ENCODE results near the gene RPRD1B.
"Not testable (repeated sequence)": the region's sequence is repeated elsewhere in the genome, so short reads cannot be mapped to it uniquely, and the experiment has no call there.

RPRD1B gene

GRCh38 chr20:38001173-38001875 is 32.2 kb upstream of the RPRD1B start:
- DNase-seq (ENCODE audit: extremely low read depth in 1 of 2, low read depth in 1 of 2), result no peak

GRCh38 chr20:38001981-38002380 is 31.6 kb upstream of the RPRD1B start:
- DNase-seq (ENCODE audit: extremely low read depth in 1 of 2, low read depth in 1 of 2), result no peak

GRCh38 chr20:38002422-38002821 is 31.1 kb upstream of the RPRD1B start:
- no peak for DNase-seq (ENCODE audit: extremely low read depth in 1 of 2, low read depth in 1 of 2)

- no peak for DNase-seq (ENCODE audit: extremely low read depth in 1 of 2, low read depth in 1 of 2)
These were observed 29.1 kb upstream of the RPRD1B start for GRCh38 chr20:38004416-38004815.

- no peak for DNase-seq (ENCODE audit: extremely low read depth in 1 of 2, low read depth in 1 of 2)
These were observed 27.6 kb upstream of the RPRD1B start for GRCh38 chr20:38005903-38006302.

GRCh38 chr20:38007526-38007925 is 26.0 kb upstream of the RPRD1B start:
- DNase-seq (ENCODE audit: extremely low read depth in 1 of 2, low read depth in 1 of 2), result no peak

GRCh38 chr20:38008233-38008944 is 25.2 kb upstream of the RPRD1B start:
- no peak for DNase-seq (ENCODE audit: extremely low read depth in 1 of 2, low read depth in 1 of 2)

- not testable (repeated sequence) for DNase-seq (ENCODE audit: extremely low read depth in 1 of 2, low read depth in 1 of 2)
These were observed 24.1 kb upstream of the RPRD1B start for GRCh38 chr20:38009416-38009815.

- no peak for DNase-seq (ENCODE audit: extremely low read depth in 1 of 2, low read depth in 1 of 2)
These were observed 21.9 kb upstream of the RPRD1B start for GRCh38 chr20:38011696-38012095.

- DNase-seq (ENCODE audit: extremely low read depth in 1 of 2, low read depth in 1 of 2), result no peak
These were observed 21.2 kb upstream of the RPRD1B start for GRCh38 chr20:38012332-38012731.

GRCh38 chr20:38013887-38014286 is 19.7 kb upstream of the RPRD1B start:
- DNase-seq (ENCODE audit: extremely low read depth in 1 of 2, low read depth in 1 of 2), result no peak

GRCh38 chr20:38017959-38018358 is 15.6 kb upstream of the RPRD1B start:
- DNase-seq (ENCODE audit: extremely low read depth in 1 of 2, low read depth in 1 of 2), result no peak

GRCh38 chr20:38018385-38018784 is 15.2 kb upstream of the RPRD1B start:
- DNase-seq (ENCODE audit: extremely low read depth in 1 of 2, low read depth in 1 of 2), result no peak

GRCh38 chr20:38021087-38021772 is 12.3 kb upstream of the RPRD1B start:
- DNase-seq (ENCODE audit: extremely low read depth in 1 of 2, low read depth in 1 of 2), result no peak

- no peak for DNase-seq (ENCODE audit: extremely low read depth in 1 of 2, low read depth in 1 of 2)
These were observed 10.2 kb upstream of the RPRD1B start for GRCh38 chr20:38023181-38024001.

GRCh38 chr20:38024496-38024895 is 9.1 kb upstream of the RPRD1B start:
- no peak for DNase-seq (ENCODE audit: extremely low read depth in 1 of 2, low read depth in 1 of 2)

GRCh38 chr20:38029453-38029852 is 4.1 kb upstream of the RPRD1B start:
- DNase-seq (ENCODE audit: extremely low read depth in 1 of 2, low read depth in 1 of 2), result no peak

GRCh38 chr20:38031957-38032356 is 1.6 kb upstream of the RPRD1B start:
- no peak for DNase-seq (ENCODE audit: extremely low read depth in 1 of 2, low read depth in 1 of 2)

GRCh38 chr20:38032585-38033329 is 789 bp upstream of the RPRD1B start:
- DNase-seq (ENCODE audit: extremely low read depth in 1 of 2, low read depth in 1 of 2), result no peak

GRCh38 chr20:38034108-38034649 is 633 bp downstream of the RPRD1B start:
- no peak for DNase-seq (ENCODE audit: extremely low read depth in 1 of 2, low read depth in 1 of 2)
